ENCODE measurements around the gene NFE2L2. TPM values are rescaled to one million over a fixed set of nuclear protein-coding genes. Genes with fewer than 3 reads are reported as not detected.

The NFE2L2 gene
- total RNA-seq, 3 donors from 2014 or later (not counting 1 experiment from before 2014, with no cell fraction given): 76.0 to 99.8 (median 84.6) TPM

DNA sequence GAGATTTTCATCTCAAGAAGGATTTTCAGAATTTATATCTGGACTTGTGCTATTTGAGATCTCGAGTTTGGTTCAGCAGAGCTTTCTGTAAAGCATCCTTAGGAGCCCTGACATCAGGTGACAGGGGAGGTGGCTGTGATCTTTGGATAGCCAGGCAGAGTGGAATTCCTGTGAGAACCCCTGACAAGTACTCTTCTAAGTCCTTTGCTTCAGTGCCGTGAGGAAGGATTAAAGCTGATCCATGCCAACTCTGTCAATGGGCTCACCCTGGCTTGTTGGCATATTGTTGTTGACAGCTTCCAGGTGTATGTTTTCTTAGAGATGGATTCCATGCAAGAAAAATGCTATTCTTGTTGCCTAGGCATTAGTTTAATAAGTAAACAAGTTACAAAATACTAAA is 38.0 kb upstream of the NFE2L2 start:
- H3K27ac Mint-ChIP-seq: no peak overlapping the region
- intact Hi-C loops (cut with micrococcal nuclease): no loop called here

DNA sequence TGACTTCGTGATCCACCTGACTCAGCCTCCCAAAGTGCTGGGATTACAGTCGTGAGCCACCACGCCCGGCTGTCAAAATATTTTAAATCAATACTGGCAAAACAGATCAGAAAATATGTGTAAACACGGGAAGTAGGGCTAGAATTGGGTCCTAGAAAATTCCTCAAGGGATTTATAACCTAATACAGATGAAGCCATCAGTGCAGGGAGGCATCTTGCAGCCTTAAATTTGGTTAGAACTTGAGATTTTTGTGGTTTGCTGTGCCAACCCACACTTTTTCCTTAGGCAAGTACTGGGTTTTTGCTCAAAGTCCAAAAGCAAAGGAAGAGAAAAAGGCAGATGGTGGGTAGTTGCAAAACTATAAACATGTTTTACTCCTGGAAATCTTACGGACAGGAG is 33.7 kb upstream of the NFE2L2 start:
- no peaks in the 10 kb centered on the region for H3K4me1 Mint-ChIP-seq
- no peaks in the 10 kb centered on the region for H3K36me3 Mint-ChIP-seq
- Histone ChIP-seq H3K4me3 (ENCODE audit: low read length) (no peak overlapping the region), H3K27ac (ENCODE audit: low read length) (no peak overlapping the region), H3K36me3 (ENCODE audit: control insufficient read depth, insufficient read depth, low read length) (no peaks in the 10 kb centered on the region), H3K27me3 (ENCODE audit: control insufficient read depth, insufficient read depth, low read length) (no peaks in the 10 kb centered on the region), H3K9me3 (ENCODE audit: control insufficient read depth, insufficient read depth, low read length) (no peaks in the 10 kb centered on the region), H3K4me1 (ENCODE audit: control insufficient read depth, insufficient read depth, low read length) (no peaks in the 10 kb centered on the region)
- H3K27me3 Mint-ChIP-seq (ENCODE audit: low read depth in 2 of 2): no peaks in the 10 kb centered on the region
- H3K9me3 Mint-ChIP-seq: no peaks in the 10 kb centered on the region
- DNase-seq (no peak), ATAC-seq (no peak)
- 94% methylated on average over 5 of the region's 6 CpGs for WGBS (ENCODE audit: insufficient coverage)
- H3K4me3 Mint-ChIP-seq: no peak overlapping the region
- no peak overlapping the region for H3K27ac Mint-ChIP-seq
- TF ChIP-seq, protein P1, sequence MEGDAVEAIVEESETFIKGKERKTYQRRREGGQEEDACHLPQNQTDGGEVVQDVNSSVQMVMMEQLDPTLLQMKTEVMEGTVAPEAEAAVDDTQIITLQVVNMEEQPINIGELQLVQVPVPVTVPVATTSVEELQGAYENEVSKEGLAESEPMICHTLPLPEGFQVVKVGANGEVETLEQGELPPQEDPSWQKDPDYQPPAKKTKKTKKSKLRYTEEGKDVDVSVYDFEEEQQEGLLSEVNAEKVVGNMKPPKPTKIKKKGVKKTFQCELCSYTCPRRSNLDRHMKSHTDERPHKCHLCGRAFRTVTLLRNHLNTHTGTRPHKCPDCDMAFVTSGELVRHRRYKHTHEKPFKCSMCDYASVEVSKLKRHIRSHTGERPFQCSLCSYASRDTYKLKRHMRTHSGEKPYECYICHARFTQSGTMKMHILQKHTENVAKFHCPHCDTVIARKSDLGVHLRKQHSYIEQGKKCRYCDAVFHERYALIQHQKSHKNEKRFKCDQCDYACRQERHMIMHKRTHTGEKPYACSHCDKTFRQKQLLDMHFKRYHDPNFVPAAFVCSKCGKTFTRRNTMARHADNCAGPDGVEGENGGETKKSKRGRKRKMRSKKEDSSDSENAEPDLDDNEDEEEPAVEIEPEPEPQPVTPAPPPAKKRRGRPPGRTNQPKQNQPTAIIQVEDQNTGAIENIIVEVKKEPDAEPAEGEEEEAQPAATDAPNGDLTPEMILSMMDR (IDR thresholded peaks at IDR 0.05): no peak
- intact Hi-C loops (cut with micrococcal nuclease): loop anchor here (5.0 kb wide), 1 partner anchor 36 kb away; the partner anchor contains the start of gene NFE2L2

More for the DNA sequence above, 38.0 kb upstream of the NFE2L2 start:
- Mint-ChIP-seq H3K4me3 (no peak overlapping the region), H3K9me3 (no peaks in the 10 kb centered on the region), H3K4me1 (no peaks in the 10 kb centered on the region), H3K36me3 (no peaks in the 10 kb centered on the region), H3K27me3 (ENCODE audit: low read depth in 2 of 2) (no peaks in the 10 kb centered on the region)
- Histone ChIP-seq H3K4me1 (ENCODE audit: control insufficient read depth, insufficient read depth, low read length) (no peaks in the 10 kb centered on the region), H3K36me3 (ENCODE audit: control insufficient read depth, insufficient read depth, low read length) (no peaks in the 10 kb centered on the region), H3K9me3 (ENCODE audit: control insufficient read depth, insufficient read depth, low read length) (no peaks in the 10 kb centered on the region), H3K27ac (ENCODE audit: low read length) (no peak overlapping the region), H3K27me3 (ENCODE audit: control insufficient read depth, insufficient read depth, low read length) (no peaks in the 10 kb centered on the region), H3K4me3 (ENCODE audit: low read length) (no peak overlapping the region)
- WGBS (ENCODE audit: insufficient coverage): 43% methylated on average over 2 of the region's 2 CpGs
- ATAC-seq (no peak), DNase-seq (no peak)
- TF ChIP-seq, protein P1 (IDR thresholded peaks at IDR 0.05): no peak

DNA sequence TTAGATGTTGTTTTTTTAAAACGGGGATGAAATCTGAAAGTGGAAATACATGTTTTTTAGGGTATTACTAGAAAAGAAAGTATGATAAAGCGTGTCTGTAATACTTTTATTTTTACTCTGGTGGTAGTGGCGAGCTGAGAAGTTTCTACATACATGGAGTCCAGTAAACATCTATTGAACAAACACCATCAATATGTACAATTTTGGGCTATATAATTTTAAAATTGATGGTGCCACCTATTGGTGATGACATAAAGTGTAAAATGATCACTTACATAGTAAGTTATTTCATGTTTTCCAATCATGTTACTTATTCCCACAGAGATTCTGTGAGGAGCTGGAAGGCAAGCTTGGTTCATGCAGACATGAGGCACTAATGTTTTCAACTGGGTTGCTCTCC is 31.5 kb upstream of the NFE2L2 start:
- Histone ChIP-seq H3K4me1 (ENCODE audit: control insufficient read depth, insufficient read depth, low read length) (no peaks in the 10 kb centered on the region), H3K4me3 (ENCODE audit: low read length) (no peak overlapping the region), H3K9me3 (ENCODE audit: control insufficient read depth, insufficient read depth, low read length) (no peaks in the 10 kb centered on the region), H3K36me3 (ENCODE audit: control insufficient read depth, insufficient read depth, low read length) (no peaks in the 10 kb centered on the region), H3K27ac (ENCODE audit: low read length) (no peak overlapping the region), H3K27me3 (ENCODE audit: control insufficient read depth, insufficient read depth, low read length) (no peaks in the 10 kb centered on the region)
- Mint-ChIP-seq H3K36me3 (no peaks in the 10 kb centered on the region), H3K4me1 (no peaks in the 10 kb centered on the region), H3K27me3 (ENCODE audit: low read depth in 2 of 2) (no peaks in the 10 kb centered on the region), H3K27ac (peak overlapping the region in 1 of 2 donors; percentile 20), H3K4me3 (no peak overlapping the region), H3K9me3 (no peaks in the 10 kb centered on the region)
- ATAC-seq (peak in 2 of 3 donors; percentile 54 to 67), DNase-seq (peak in 1 of 2 donors; percentile 67)
- WGBS (ENCODE audit: insufficient coverage): 90% methylated on average over 1 of the region's 3 CpGs
- TF ChIP-seq, protein P1 (IDR thresholded peaks at IDR 0.05): peak; percentile 59
- intact Hi-C loops (cut with micrococcal nuclease): loop anchor here (1.0 to 5.0 kb wide), 2 partner anchors 34 to 132 kb away; partner anchors contain the start of gene NFE2L2

GRCh38 chr2:177295484-177295883 is 31.0 kb upstream of the NFE2L2 start:
- no peak for DNase-seq
- Histone ChIP-seq H3K9me3 (ENCODE audit: control insufficient read depth, insufficient read depth, low read length) (no peaks in the 10 kb centered on the region), H3K4me3 (ENCODE audit: low read length) (no peak overlapping the region), H3K36me3 (ENCODE audit: control insufficient read depth, insufficient read depth, low read length) (no peaks in the 10 kb centered on the region), H3K27ac (ENCODE audit: low read length) (no peak overlapping the region), H3K27me3 (ENCODE audit: control insufficient read depth, insufficient read depth, low read length) (no peaks in the 10 kb centered on the region), H3K4me1 (ENCODE audit: control insufficient read depth, insufficient read depth, low read length) (peaks cover 4% of the 10 kb centered on the region)
- intact Hi-C loops (cut with micrococcal nuclease): loop anchor here (5.0 kb wide), 1 partner anchor 33 kb away; the partner anchor contains the start of gene NFE2L2
- H3K27me3 Mint-ChIP-seq (ENCODE audit: low read depth in 2 of 2): no peaks in the 10 kb centered on the region
- 100% methylated on average over 2 of the region's 3 CpGs for WGBS (ENCODE audit: insufficient coverage)
- TF ChIP-seq, protein P1 (IDR thresholded peaks at IDR 0.05): no peak
- H3K36me3 Mint-ChIP-seq: no peaks in the 10 kb centered on the region
- no peak overlapping the region for H3K4me3 Mint-ChIP-seq
- H3K9me3 Mint-ChIP-seq: no peaks in the 10 kb centered on the region
- peaks cover 2% of the 10 kb centered on the region in 2 donors for H3K4me1 Mint-ChIP-seq
- peak overlapping the region in 1 of 2 donors; percentile 20 for H3K27ac Mint-ChIP-seq
- ATAC-seq: no peak
